CD4-positive, alpha-beta T cell treated with Interleukin-6 at 100 ng/mL for 8 hours (primary cell): ENCODE data around the gene ZNF77.
"Not testable (repeated sequence)": the region's sequence is repeated elsewhere in the genome, so short reads cannot be mapped to it uniquely, and the experiment has no call there.

Experiments used
- DNase-seq: peaks from one replicate; pipeline ENCODE4 v3.0.0-alpha.2; 2020; ENCODE audit warnings: mixed read lengths, low spot score

The ZNF77 gene

GRCh38 chr19:2917275-2918184 lies 27.2 kb downstream of the ZNF77 start:
- no peak for DNase-seq

- no peak for DNase-seq
These were observed 32.5 kb downstream of the ZNF77 start for GRCh38 chr19:2912306-2912705.

- DNase-seq = no peak
These were observed 38.1 kb downstream of the ZNF77 start for GRCh38 chr19:2906631-2907195.

- no peak for DNase-seq
These were observed 38.8 kb downstream of the ZNF77 start for GRCh38 chr19:2905918-2906519.

GRCh38 chr19:2903326-2903725 lies 41.4 kb downstream of the ZNF77 start:
- DNase-seq = not testable (repeated sequence)

- no peak for DNase-seq
These were observed 42.1 kb downstream of the ZNF77 start for GRCh38 chr19:2902590-2903218.

GRCh38 chr19:2900296-2901252 lies 44.2 kb downstream of the ZNF77 start, which contains the start of gene ZNF57:
ZNF57 (plus strand) TSS chr19:2900928; CDS start chr19:2901046, 118 bp downstream.
- DNase-seq = peak; percentile 99

- DNase-seq = no peak
These were observed 48.1 kb downstream of the ZNF77 start for GRCh38 chr19:2896694-2897093.

GRCh38 chr19:2890531-2890930 lies 54.2 kb downstream of the ZNF77 start:
- not testable (repeated sequence) for DNase-seq

- DNase-seq = peak; percentile 40
These were observed 56.0 kb downstream of the ZNF77 start for GRCh38 chr19:2888731-2889224.

GRCh38 chr19:2887391-2887914 lies 57.3 kb downstream of the ZNF77 start:
- peak; percentile 27 for DNase-seq

GRCh38 chr19:2885736-2886135 lies 59.0 kb downstream of the ZNF77 start:
- DNase-seq = no peak

GRCh38 chr19:2883686-2884439 lies 60.9 kb downstream of the ZNF77 start:
- no peak for DNase-seq
